HG03097 (cell line): Measurements from ENCODE around the gene TRIM50.

Experiments used
- ATAC-seq: cut with Tn5 transposase; IDR thresholded peaks from one replicate; pipeline ENCODE4 v1.9.1; 2021; ENCODE audit not compliant: unreplicated experiment, low FRiP score

TRIM50 gene

GRCh38 chr7:73266719-73267368 is 61.0 kb downstream of the TRIM50 start:
- ATAC-seq, result peak; percentile 57
